Measurements from ENCODE around the gene TIMM50. TPM values are rescaled to one million over a fixed set of nuclear protein-coding genes. Genes with fewer than 3 reads are reported as not detected.
A peak's percentile ranks its signal among the peaks of the same experiment; 100 is the strongest.

Gene TIMM50
- total and polyA plus RNA-seq, 2 of the 13 experiments (the other 11 are each of a cell fraction or from before 2014, with no cell fraction given) = 91.1 to 92.5 TPM

DNA sequence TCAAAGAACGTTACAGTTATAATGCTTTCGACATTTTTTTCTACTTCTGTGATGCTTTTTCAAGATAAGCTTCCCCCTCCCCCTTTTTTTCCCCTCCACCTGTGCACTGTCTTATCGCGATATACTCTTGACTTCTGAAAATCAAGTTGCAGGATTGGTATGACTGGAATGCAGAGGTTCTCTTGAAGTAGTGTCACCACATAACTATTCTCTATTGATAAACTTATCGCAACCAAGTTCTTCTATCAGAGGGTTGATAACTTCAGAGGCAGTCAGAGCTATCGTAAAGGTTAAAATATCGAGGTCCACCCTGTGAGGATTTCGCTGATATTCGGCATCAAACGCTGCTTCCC lies 58.5 kb downstream of the TIMM50 start:
- no peaks in the 10 kb centered on the region for H3K36me3 ChIP-seq (replicated peaks in 1 of 2; ENCODE audit: control insufficient read depth in 1 of 2, insufficient read depth in 2 of 2, low read length in 2 of 2)
- in situ Hi-C loops (cut with HindIII; ENCODE audit: extremely low pct_ligation_motif_present, low pct_unique_long_range_greater_than_20kb) (no loop called here), intact Hi-C loops (cut with micrococcal nuclease; ENCODE audit: unreplicated experiment) (loop anchor here (10.0 kb wide), 1 partner anchor 124 kb away; the partner anchor contains the start of gene PLEKHG2)
- ChIA-PET POLR2A (interaction anchor here (0.8 to 1.5 kb wide), 4 partner anchors 59 to 141 kb away, joined by 3 to 9 read pairs (median 4); partner anchors contain the start of genes RPS16 and TIMM50), CTCF (ENCODE audit: low intra/inter-chr PET ratio, low total read pairs) (interaction anchor here (0.6 kb wide), 1 partner anchor 12 kb away, joined by 3 read pairs; no protein-coding TSS in a partner anchor)
- peaks cover 0 to 5% of the 10 kb centered on the region in 2 experiments; a peak in 2 of 5 replicates for H3K27me3 ChIP-seq (ENCODE audit: control insufficient read depth in 1 of 2, insufficient read depth in 2 of 2, low read length in 2 of 2)
- peak overlapping the region; percentile 87 for H3K9ac ChIP-seq (ENCODE audit: insufficient read depth, low read depth, low read length)
- peak overlapping the region; percentile 74 to 96 (median 84) for H3K4me3 ChIP-seq (replicated peaks in 1 of 3; ENCODE audit: insufficient read depth in 1 of 3, low read depth in 2 of 3, low read length in 3 of 3)
- H3K4me2 ChIP-seq (ENCODE audit: low read depth, low read length) = peak overlapping the region; percentile 86
- H3K79me2 ChIP-seq (ENCODE audit: insufficient read depth, low read length) = peaks cover 15% of the 10 kb centered on the region
- no peak overlapping the region for H2AFZ ChIP-seq (ENCODE audit: low read length)
- no peak for FAIRE-seq
- no peaks in the 10 kb centered on the region for H3K9me3 ChIP-seq (ENCODE audit: low read length)
- DNase-seq (ENCODE audit: low spot score) = peak; percentile 52
- no peak; the same call in 2 of the 3 replicates for ATAC-seq
- H3K4me1 ChIP-seq (ENCODE audit: insufficient read depth, low read length) = peaks cover 34% of the 10 kb centered on the region
- TF ChIP-seq, protein P1, sequence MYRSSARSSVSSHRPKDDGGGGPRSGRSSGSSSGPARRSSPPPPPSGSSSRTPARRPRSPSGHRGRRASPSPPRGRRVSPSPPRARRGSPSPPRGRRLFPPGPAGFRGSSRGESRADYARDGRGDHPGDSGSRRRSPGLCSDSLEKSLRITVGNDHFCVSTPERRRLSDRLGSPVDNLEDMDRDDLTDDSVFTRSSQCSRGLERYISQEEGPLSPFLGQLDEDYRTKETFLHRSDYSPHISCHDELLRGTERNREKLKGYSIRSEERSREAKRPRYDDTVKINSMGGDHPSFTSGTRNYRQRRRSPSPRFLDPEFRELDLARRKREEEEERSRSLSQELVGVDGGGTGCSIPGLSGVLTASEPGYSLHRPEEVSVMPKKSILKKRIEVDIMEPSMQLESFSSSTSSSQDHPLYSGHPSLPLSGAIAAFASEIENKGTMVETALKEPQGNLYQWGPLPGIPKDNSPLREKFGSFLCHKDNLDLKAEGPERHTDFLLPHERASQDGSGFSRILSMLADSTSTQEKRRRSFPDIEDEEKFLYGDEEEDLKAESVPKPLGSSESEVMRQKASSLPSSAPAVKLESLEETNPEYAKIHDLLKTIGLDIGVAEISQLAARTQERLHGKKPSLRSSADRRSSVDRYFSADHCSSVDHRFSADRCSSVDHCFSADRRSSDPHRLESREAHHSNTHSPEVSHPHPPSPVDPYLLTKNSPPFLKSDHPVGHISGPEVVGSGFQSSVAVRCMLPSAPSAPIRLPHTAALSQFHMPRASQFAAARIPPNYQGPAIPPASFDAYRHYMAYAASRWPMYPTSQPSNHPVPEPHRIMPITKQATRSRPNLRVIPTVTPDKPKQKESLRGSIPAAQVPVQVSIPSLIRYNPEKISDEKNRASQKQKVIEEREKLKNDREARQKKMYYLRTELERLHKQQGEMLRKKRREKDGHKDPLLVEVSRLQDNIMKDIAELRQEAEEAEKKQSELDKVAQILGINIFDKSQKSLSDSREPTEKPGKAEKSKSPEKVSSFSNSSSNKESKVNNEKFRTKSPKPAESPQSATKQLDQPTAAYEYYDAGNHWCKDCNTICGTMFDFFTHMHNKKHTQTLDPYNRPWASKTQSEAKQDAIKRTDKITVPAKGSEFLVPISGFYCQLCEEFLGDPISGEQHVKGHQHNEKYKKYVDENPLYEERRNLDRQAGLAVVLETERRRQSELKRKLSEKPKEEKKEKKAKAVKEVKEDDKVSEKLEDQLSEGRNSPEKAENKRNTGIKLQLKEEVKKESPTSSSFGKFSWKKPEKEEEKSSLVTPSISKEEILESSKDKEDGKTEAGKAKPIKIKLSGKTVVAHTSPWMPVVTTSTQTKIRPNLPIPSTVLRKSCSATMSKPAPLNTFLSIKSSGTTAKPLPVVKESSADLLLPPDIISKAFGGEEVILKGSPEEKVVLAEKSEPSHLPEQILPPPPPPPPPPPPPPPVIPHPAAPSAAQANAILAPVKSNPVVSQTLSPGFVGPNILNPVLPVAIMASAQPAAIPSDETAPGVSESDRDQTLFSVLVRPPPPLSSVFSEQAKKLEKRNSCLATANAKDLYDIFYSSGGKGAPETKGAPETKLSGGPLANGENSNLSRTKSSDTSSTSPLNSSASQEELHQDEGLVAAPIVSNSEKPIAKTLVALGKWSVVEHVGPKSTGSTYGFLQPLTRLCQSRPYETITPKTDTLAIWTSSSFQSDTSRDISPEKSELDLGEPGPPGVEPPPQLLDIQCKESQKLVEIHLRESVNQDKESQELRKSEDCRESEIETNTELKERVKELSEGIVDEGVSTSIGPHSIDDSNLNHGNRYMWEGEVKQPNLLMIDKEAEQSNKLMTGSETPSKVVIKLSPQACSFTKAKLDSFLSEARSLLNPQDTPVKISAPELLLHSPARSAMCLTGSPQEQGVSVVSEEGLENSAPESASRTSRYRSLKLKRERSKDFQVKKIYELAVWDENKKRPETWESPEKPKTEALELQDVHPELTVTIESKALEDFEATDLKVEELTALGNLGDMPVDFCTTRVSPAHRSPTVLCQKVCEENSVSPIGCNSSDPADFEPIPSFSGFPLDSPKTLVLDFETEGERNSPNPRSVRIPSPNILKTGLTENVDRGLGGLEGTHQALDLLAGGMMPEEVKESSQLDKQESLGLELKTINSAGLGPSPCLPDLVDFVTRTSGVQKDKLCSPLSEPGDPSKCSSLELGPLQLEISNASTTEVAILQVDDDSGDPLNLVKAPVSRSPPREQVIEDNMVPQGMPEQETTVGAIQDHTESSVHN (CRISPR knock-in tag; IDR thresholded peaks at IDR 0.05) = no peak
- TF ChIP-seq ZNF264 (CRISPR knock-in tag; IDR thresholded peaks at IDR 0.05) (no peak), CHD2 (IDR thresholded peaks at IDR 0.05; ENCODE audit: low read depth, low read length) (peak; percentile 79), HDAC2 (CRISPR knock-in tag; IDR thresholded peaks at IDR 0.05) (no peak), ZNF160 (CRISPR knock-in tag; IDR thresholded peaks at IDR 0.05) (no peak), PHF20 (CRISPR knock-in tag; IDR thresholded peaks at IDR 0.05) (no peak), TEAD3 (CRISPR knock-in tag; optimal IDR thresholded peaks at IDR 0.05; ENCODE audit: borderline replicate concordance) (peak; percentile 82), ZNF441 (CRISPR knock-in tag; IDR thresholded peaks at IDR 0.05; ENCODE audit: borderline replicate concordance) (no peak), CBX2 (IDR thresholded peaks at IDR 0.05; ENCODE audit: low read depth, low read length) (peak; percentile 71; the same call in 1 of the 2 replicates), CBX2 (CRISPR knock-in tag; IDR thresholded peaks at IDR 0.05; ENCODE audit: low read depth) (no peak), ZNF326 (CRISPR knock-in tag; IDR thresholded peaks at IDR 0.05; ENCODE audit: borderline replicate concordance) (no peak)
- no TSS peak for BruUV-seq (replicated peaks)
- no peaks in the 10 kb centered on the region for H4K20me1 ChIP-seq (ENCODE audit: insufficient read depth, low read length)
- WGBS (ENCODE audit: low lambda C conversion rate) = under 1% methylated on average over 10 of the region's 10 CpGs
- H3K27ac ChIP-seq (ENCODE audit: extremely low read length, insufficient read depth, low read length) = peak overlapping the region; percentile 83

Measured in HepG2 (cell line).